Stomach (tissue), 4 donors: ENCODE measurements around the gene KRTAP19-4.

ENCODE experiments used
- CTCF ChIP-seq, 7 experiments: fragments of 450-650 bp in 4 of 7; fragments of 200-600 bp in 3 of 7; sonication (generic) in 3 of 7; IDR thresholded peaks; one replicate each; pipeline ENCODE4 v1.5.1; 2016 to 2019; ENCODE audit warnings: antibody characterized with exemption in 7 of 7, control low read depth in 2 of 7, mild to moderate bottlenecking in 1 of 7
- EP300 ChIP-seq: sonication (generic); formaldehyde crosslinking; IDR thresholded peaks from one replicate; pipeline ENCODE4 v1.6.1; 2017; ENCODE audit warnings: antibody characterized with exemption
- POLR2A ChIP-seq, 4 donors: fragments of 450-650 bp; IDR thresholded peaks; one replicate each; pipeline ENCODE4 v1.6.1; 2016; ENCODE audit warnings: antibody characterized with exemption in 4 of 4, control low read depth in 2 of 4, mild to moderate bottlenecking in 1 of 4, moderate library complexity in 1 of 4

DNA sequence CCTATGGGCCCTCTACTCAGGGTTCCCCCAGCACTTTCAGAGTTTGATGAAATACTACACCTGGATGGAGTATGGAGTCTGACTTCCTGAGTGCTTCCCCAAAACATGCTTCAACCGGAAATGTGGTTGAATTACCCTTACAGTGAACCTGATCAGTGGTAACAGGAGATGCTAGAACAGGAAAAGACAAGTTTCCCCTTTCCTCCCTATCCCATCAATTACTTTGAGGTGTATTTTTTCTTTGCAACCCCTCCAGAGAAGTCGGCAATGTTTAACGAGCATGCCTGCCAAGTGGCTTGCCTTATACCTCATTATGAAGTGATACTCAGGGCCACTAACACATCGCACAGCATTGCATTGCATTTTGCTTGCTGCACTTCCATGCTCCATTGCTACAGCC lies 49.9 kb downstream of the KRTAP19-4 start:
- TF ChIP-seq POLR2A (IDR thresholded peaks at IDR 0.05) (no peak), EP300 (no peak), CTCF (IDR thresholded peaks at IDR 0.05) (no peak)
